ENCODE results near the gene IL24.
"Not testable (repeated sequence)": the region's sequence is repeated elsewhere in the genome, so short reads cannot be mapped to it uniquely, and the experiment has no call there.

Gene IL24

GRCh38 chr1:206923009-206923960 lies 26.0 kb downstream of the IL24 start:
- TF ChIP-seq, protein P1, sequence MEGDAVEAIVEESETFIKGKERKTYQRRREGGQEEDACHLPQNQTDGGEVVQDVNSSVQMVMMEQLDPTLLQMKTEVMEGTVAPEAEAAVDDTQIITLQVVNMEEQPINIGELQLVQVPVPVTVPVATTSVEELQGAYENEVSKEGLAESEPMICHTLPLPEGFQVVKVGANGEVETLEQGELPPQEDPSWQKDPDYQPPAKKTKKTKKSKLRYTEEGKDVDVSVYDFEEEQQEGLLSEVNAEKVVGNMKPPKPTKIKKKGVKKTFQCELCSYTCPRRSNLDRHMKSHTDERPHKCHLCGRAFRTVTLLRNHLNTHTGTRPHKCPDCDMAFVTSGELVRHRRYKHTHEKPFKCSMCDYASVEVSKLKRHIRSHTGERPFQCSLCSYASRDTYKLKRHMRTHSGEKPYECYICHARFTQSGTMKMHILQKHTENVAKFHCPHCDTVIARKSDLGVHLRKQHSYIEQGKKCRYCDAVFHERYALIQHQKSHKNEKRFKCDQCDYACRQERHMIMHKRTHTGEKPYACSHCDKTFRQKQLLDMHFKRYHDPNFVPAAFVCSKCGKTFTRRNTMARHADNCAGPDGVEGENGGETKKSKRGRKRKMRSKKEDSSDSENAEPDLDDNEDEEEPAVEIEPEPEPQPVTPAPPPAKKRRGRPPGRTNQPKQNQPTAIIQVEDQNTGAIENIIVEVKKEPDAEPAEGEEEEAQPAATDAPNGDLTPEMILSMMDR (conservative IDR thresholded peaks at IDR 0.05): no peak
- TF ChIP-seq ZFX (IDR thresholded peaks at IDR 0.05): no peak
- H3K27ac ChIP-seq: no peak overlapping the region

- not testable (repeated sequence) for H3K27ac ChIP-seq
Measured at GRCh38 chr1:206923961-206924557, 26.8 kb downstream of the IL24 start.

DNA sequence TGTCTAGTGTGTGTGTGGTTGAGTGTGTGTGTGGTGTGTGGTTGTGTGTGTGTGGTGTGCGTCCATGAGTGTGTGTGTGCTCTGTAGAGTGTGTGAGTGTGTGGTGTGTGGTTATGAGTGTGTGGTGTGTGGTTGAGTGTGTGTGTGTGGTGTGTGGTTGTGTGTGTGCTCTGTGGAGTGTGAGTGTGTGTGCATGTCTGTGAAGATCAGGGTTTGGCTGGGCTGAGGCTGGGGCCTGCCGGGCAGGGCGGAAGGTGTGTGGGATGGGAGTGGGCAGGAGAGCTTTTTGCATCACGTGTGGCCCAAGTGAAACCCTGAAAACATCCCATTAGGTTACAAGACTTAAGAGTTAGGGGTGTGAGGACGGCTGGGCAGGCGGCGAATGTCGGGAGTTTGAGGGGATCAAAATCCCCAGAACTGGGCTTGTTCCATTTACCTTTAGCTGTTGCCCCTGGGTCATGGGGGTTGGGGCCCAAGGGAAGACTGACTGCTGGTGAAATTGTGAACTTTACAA lies 27.4 kb downstream of the IL24 start:
- TF ChIP-seq ZFX (IDR thresholded peaks at IDR 0.05): no peak
- no peak overlapping the region for H3K27ac ChIP-seq

DNA sequence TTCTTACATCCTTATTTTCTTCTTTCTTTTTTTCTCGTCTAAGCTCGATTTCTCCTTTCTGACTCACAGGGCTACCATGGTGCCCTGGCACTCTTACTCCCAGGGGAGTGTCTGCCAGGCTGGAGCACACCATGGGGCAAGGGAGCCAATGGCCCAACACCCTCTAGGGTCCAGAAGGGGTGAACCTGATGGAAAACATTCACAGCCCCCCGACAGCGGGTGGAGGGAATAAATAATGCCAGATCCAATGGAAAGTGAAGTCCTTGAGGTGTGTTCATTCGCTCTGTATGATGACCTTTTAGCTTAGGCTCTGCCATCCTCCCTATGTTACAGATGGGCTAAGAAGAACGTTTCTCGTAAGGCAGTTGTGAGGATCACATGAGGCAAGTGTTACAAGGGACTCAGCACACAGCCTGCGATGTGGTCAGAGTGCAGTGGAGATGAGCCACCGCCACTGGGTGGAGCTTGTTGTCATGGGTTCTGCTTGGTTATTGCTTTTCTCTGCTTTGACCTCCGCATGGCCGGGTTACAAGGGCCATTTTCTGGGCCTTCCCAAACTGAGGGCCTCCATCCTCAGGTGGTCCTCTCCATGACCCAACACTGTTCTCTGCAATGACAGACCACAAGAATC lies 28.0 kb downstream of the IL24 start:
- H3K27ac ChIP-seq: no peak overlapping the region

GRCh38 chr1:206926286-206926685 lies 29.0 kb downstream of the IL24 start:
- no peak overlapping the region for H3K27ac ChIP-seq
- TF ChIP-seq ZFX (IDR thresholded peaks at IDR 0.05): no peak
- TF ChIP-seq, protein P1 (conservative IDR thresholded peaks at IDR 0.05): no peak

More for the DNA sequence above, 28.0 kb downstream of the IL24 start:
- TF ChIP-seq ZFX (IDR thresholded peaks at IDR 0.05): no peak
- TF ChIP-seq, protein P1 (conservative IDR thresholded peaks at IDR 0.05): no peak

- TF ChIP-seq ZFX (IDR thresholded peaks at IDR 0.05): no peak
- TF ChIP-seq, protein P1 (conservative IDR thresholded peaks at IDR 0.05): no peak
- no peak overlapping the region for H3K27ac ChIP-seq
Measured at GRCh38 chr1:206929524-206929923, 32.3 kb downstream of the IL24 start.

DNA sequence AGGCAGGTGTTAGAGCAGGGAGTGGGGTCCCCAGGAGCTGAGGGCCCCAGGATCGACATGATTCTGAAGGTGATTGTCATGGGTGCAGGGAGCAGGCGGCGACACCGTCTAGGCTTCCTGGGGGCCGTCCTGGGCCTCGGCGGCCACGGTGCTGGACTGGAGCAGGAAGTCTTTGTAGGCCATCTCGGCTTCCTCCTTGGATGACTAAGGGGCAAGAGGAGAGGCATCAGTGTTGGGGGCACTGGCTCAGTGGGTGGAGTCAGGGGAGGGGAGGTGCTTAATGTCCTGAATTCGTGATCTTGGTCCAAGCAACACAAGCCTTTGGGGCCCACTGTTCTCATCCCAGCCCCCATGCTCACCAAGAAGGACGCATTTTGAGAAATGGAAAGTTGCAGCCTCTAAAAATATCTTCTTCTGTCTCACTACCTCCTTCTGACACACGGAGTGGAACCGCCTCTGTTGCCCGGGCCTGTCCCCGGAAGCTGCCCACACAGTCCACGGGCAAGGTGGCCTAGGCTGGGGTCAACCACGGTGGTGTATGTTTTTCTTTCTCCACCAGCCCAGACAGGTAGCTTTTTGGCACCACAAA lies 33.1 kb downstream of the IL24 start:
- no peak overlapping the region for H3K27ac ChIP-seq
- no peak for TF ChIP-seq ZFX (IDR thresholded peaks at IDR 0.05)
- TF ChIP-seq, protein P1 (conservative IDR thresholded peaks at IDR 0.05): no peak

- no peak overlapping the region for H3K27ac ChIP-seq
- TF ChIP-seq ZFX (IDR thresholded peaks at IDR 0.05): no peak
- TF ChIP-seq, protein P1 (conservative IDR thresholded peaks at IDR 0.05): no peak; the same call in 1 of the 2 replicates
Measured at GRCh38 chr1:206931709-206932108, 34.5 kb downstream of the IL24 start.
